Measurements from ENCODE around the gene CEP350. TPM values are rescaled to one million over a fixed set of nuclear protein-coding genes. Genes with fewer than 3 reads are reported as not detected.

Gene CEP350
- polyA plus RNA-seq, 1 donor (not counting 4 experiments of a cell fraction or from before 2014, with no cell fraction given), result 12.0 TPM

DNA sequence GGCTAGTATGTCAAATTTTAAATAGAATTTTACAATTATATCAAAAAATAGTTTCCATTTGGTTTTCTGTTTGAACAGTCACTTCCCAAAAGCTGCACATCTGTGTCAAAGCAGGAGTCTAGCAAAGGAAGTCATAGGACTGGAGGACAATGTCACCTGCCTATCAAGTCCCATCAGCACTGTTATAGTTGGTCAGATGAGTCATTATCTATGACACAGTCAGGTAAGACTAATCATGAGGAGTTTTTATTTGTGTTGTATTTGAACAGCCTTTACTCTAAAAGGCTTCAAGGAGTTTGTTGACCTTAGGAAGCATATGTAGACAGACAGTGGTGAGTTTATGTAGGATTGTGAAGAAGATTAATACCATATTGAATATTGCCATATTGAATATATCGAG lies 125.8 kb downstream of the CEP350 start:
- no peak for DNase-seq (ENCODE audit: low read depth, low spot score)
- no peaks in the 10 kb centered on the region for H4K20me1 ChIP-seq (ENCODE audit: control insufficient read depth, extremely low read depth, insufficient read depth, low read length)

DNA sequence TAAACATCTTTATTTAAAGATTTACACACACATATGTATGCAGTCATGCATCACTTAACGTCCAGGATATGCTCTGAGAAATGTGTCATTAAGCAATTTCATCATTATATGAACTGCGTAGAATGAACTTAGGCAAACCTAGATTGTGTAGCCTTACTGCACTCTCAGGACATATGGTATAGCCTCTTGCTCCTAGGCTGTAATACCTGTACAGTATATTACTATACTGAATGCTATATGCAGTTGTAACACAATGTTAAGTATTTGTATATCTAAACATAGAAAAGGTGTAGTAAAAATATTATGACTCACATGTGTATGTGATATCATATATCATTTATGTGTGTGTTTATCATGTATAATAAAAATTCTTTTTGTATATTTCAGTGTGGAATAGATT lies 126.9 kb downstream of the CEP350 start:
- Histone ChIP-seq H3K36me3 (ENCODE audit: control insufficient read depth in 2 of 2, extremely low read depth in 1 of 2, insufficient read depth in 2 of 2, low read length in 2 of 2) (peaks cover 0 to 1% of the 10 kb centered on the region in 2 experiments), H3K9ac (ENCODE audit: control insufficient read depth, extremely low read depth, insufficient read depth, low read length) (no peak overlapping the region), H3K9me1 (ENCODE audit: control insufficient read depth, extremely low read depth, insufficient read depth, low read length) (no peaks in the 10 kb centered on the region), H3K9me3 (ENCODE audit: control insufficient read depth, low read depth, low read length) (no peaks in the 10 kb centered on the region), H3K4me1 (ENCODE audit: control insufficient read depth, extremely low read depth, insufficient read depth, low read length) (no peaks in the 10 kb centered on the region), H3K27me3 (ENCODE audit: control insufficient read depth, extremely low read depth, insufficient read depth, low read length) (no peaks in the 10 kb centered on the region), H3K27ac (ENCODE audit: control insufficient read depth, insufficient read depth, low read length) (no peak overlapping the region), H3K79me2 (ENCODE audit: control insufficient read depth, insufficient read depth, low read length) (no peaks in the 10 kb centered on the region), H3K4me3 (ENCODE audit: control insufficient read depth in 2 of 3, extremely low read depth in 1 of 3, insufficient read depth in 2 of 3, low read depth in 1 of 3, low read length in 3 of 3) (no peak overlapping the region), H3K4me2 (ENCODE audit: control insufficient read depth, extremely low read depth, insufficient read depth, low read depth, low read length) (no peak overlapping the region), H2AFZ (ENCODE audit: control insufficient read depth, low read length) (no peak overlapping the region), H4K20me1 (ENCODE audit: control insufficient read depth, extremely low read depth, insufficient read depth, low read length) (no peaks in the 10 kb centered on the region)
- TF ChIP-seq CTCF (optimal IDR thresholded peaks at IDR 0.05 in 1 of 3, IDR thresholded peaks at IDR 0.05 in 1 of 3, conservative IDR thresholded peaks at IDR 0.05 in 1 of 3; ENCODE audit: extremely low read depth in 1 of 3, insufficient read depth in 2 of 3, low read length in 3 of 3), result no peak
- no peak for TF ChIP-seq EZH2 (IDR thresholded peaks at IDR 0.05; ENCODE audit: low read length)
- DNase-seq (ENCODE audit: low read depth, low spot score) (no peak), FAIRE-seq (no peak)
- dilution Hi-C loops (cut with MboI; ENCODE audit: extremely low pct_ligation_motif_present, low sequenced_read_pairs), result no loop called here

More for the DNA sequence above, 125.8 kb downstream of the CEP350 start:
- dilution Hi-C loops (cut with MboI; ENCODE audit: extremely low pct_ligation_motif_present, low sequenced_read_pairs), result no loop called here
- Histone ChIP-seq H3K4me1 (ENCODE audit: control insufficient read depth, extremely low read depth, insufficient read depth, low read length) (no peaks in the 10 kb centered on the region), H3K79me2 (ENCODE audit: control insufficient read depth, insufficient read depth, low read length) (no peaks in the 10 kb centered on the region), H3K27ac (ENCODE audit: control insufficient read depth, insufficient read depth, low read length) (no peak overlapping the region), H3K27me3 (ENCODE audit: control insufficient read depth, extremely low read depth, insufficient read depth, low read length) (no peaks in the 10 kb centered on the region), H3K4me3 (ENCODE audit: control insufficient read depth in 2 of 3, extremely low read depth in 1 of 3, insufficient read depth in 2 of 3, low read depth in 1 of 3, low read length in 3 of 3) (no peak overlapping the region), H3K9me1 (ENCODE audit: control insufficient read depth, extremely low read depth, insufficient read depth, low read length) (no peaks in the 10 kb centered on the region), H3K4me2 (ENCODE audit: control insufficient read depth, extremely low read depth, insufficient read depth, low read depth, low read length) (no peak overlapping the region), H3K9me3 (ENCODE audit: control insufficient read depth, low read depth, low read length) (no peaks in the 10 kb centered on the region), H2AFZ (ENCODE audit: control insufficient read depth, low read length) (no peak overlapping the region), H3K36me3 (ENCODE audit: control insufficient read depth in 2 of 2, extremely low read depth in 1 of 2, insufficient read depth in 2 of 2, low read length in 2 of 2) (peaks cover 0 to 1% of the 10 kb centered on the region in 2 experiments), H3K9ac (ENCODE audit: control insufficient read depth, extremely low read depth, insufficient read depth, low read length) (no peak overlapping the region)
- TF ChIP-seq EZH2 (IDR thresholded peaks at IDR 0.05; ENCODE audit: low read length), result no peak
- no peak for TF ChIP-seq CTCF (optimal IDR thresholded peaks at IDR 0.05 in 1 of 3, IDR thresholded peaks at IDR 0.05 in 1 of 3, conservative IDR thresholded peaks at IDR 0.05 in 1 of 3; ENCODE audit: extremely low read depth in 1 of 3, insufficient read depth in 2 of 3, low read length in 3 of 3)
- no peak for FAIRE-seq

Measured in keratinocyte (primary cell).